PC-9 (cell line): ENCODE measurements around the gene TRPV2. TPM values are rescaled to one million over a fixed set of nuclear protein-coding genes. Genes with fewer than 3 reads are reported as not detected.

Experiments
- BruUV-seq: library from RNA; stranded (reverse); fragments of 400-500 nt; replicated peaks from 2 replicates; lab custom pipeline; 2021; lab: Mats Ljungman, UMichigan
- CTCF ChIA-PET: fragments of 300-600 bp; sonication (Branson Sonifier 250); formaldehyde crosslinking; loops from one replicate; lab custom pipeline; 2022; ENCODE audit warnings: antibody characterized with exemption; lab: Charles Lee
- POLR2A ChIA-PET: fragments of 300-600 bp; sonication (Branson Sonifier 250); formaldehyde crosslinking; loops from one replicate; lab custom pipeline; 2022; ENCODE audit warnings: antibody characterized with exemption; ENCODE audit not compliant: unreplicated experiment; lab: Charles Lee
- DNase-seq, 2 experiments: peaks; one replicate each; pipeline versions ENCODE4 v3.0.0 to v3.0.0-alpha.2; 2015 to 2022; ENCODE audit warnings: mixed read lengths in 1 of 2
- H2AFZ ChIP-seq: fragments of 200-600 bp; sonication (generic); 2 replicates; pipeline ENCODE4 v1.8.1; 2017; ENCODE audit warnings: antibody characterized with exemption
- H3F3A ChIP-seq: fragments of 200-600 bp; sonication (generic); 2 replicates; pipeline ENCODE4 v1.8.1; 2017; ENCODE audit warnings: antibody characterized with exemption, mild to moderate bottlenecking, low read depth; ENCODE audit not compliant: insufficient read depth
- H3K27ac ChIP-seq: fragments of 200-600 bp; sonication (generic); 2 replicates; pipeline ENCODE4 v1.6.1; 2016; ENCODE audit warnings: mixed run types
- H3K27me3 ChIP-seq: fragments of 200-600 bp; sonication (generic); 2 replicates; pipeline ENCODE4 v1.6.1; 2016; ENCODE audit warnings: low read depth, mixed run types; ENCODE audit not compliant: insufficient read depth
- H3K36me3 ChIP-seq: fragments of 200-600 bp; sonication (generic); 2 replicates; pipeline ENCODE4 v1.6.1; 2016; ENCODE audit warnings: low read depth, mixed run types
- H3K4me1 ChIP-seq: fragments of 200-600 bp; sonication (generic); replicated peaks from 2 replicates; pipeline ENCODE4 v1.6.1; 2016; ENCODE audit warnings: mixed run types; ENCODE audit not compliant: insufficient read depth
- H3K4me2 ChIP-seq: fragments of 200-600 bp; sonication (generic); 2 replicates; pipeline ENCODE4 v1.6.1; 2017; ENCODE audit warnings: mixed run types
- H3K4me3 ChIP-seq: fragments of 200-600 bp; sonication (generic); 2 replicates; pipeline ENCODE4 v1.6.1; 2016; ENCODE audit warnings: mixed run types
- H3K79me2 ChIP-seq: fragments of 200-600 bp; sonication (generic); 2 replicates; pipeline ENCODE4 v1.6.1; 2017; ENCODE audit warnings: low read depth, mixed run types
- H3K9me2 ChIP-seq: fragments of 200-600 bp; sonication (generic); 2 replicates; pipeline ENCODE4 v1.8.1; 2017; ENCODE audit warnings: mild to moderate bottlenecking; ENCODE audit not compliant: insufficient read depth
- H3K9me3 ChIP-seq: fragments of 200-600 bp; sonication (generic); 2 replicates; pipeline ENCODE4 v1.8.1; 2016; ENCODE audit warnings: low read depth; ENCODE audit not compliant: insufficient read depth
- H4K20me1 ChIP-seq: fragments of 200-600 bp; sonication (generic); 2 replicates; pipeline ENCODE4 v1.8.1; 2017; ENCODE audit not compliant: insufficient read depth
- EZH2 ChIP-seq: fragments of 200-600 bp; sonication (generic); IDR thresholded peaks from 2 replicates; pipeline ENCODE4 v1.8.0; 2017; ENCODE audit warnings: antibody characterized with exemption, low read depth
- intact Hi-C: fragments of 100-400 bp; cut with micrococcal nuclease; formaldehyde crosslinking; loops from one replicate; pipeline ENCODE4 v1.10.0; 2022; ENCODE audit not compliant: unreplicated experiment
- total RNA-seq: library from RNA; stranded (reverse); gene quantifications from 2 replicates; pipeline ENCODE4 v1.2.3, GENCODE V29; 2021
- TF ChIP-seq, protein P1 (sequence below): fragments of 200-600 bp; sonication (generic); conservative IDR thresholded peaks from 2 replicates; pipeline ENCODE4 v1.6.1; 2017; ENCODE audit warnings: mixed run types, antibody characterized with exemption, mild to moderate bottlenecking, moderate library complexity

The TRPV2 gene
- total RNA-seq, 1 experiment from 2014 or later, result 5.3 TPM

- no peaks in the 10 kb centered on the region for H3K9me3 ChIP-seq
- H2AFZ ChIP-seq, result no peak overlapping the region
- H3K27ac ChIP-seq, result no peak overlapping the region
- H3K4me2 ChIP-seq, result no peak overlapping the region
- no peak overlapping the region for H3K4me3 ChIP-seq
- no peak for DNase-seq
- H3K79me2 ChIP-seq, result no peaks in the 10 kb centered on the region
- no peaks in the 10 kb centered on the region for H3F3A ChIP-seq
- BruUV-seq, result no TSS peak
- no peaks in the 10 kb centered on the region for H3K4me1 ChIP-seq
- no peaks in the 10 kb centered on the region for H3K9me2 ChIP-seq
- intact Hi-C loops, result no loop called here
- H4K20me1 ChIP-seq, result no peaks in the 10 kb centered on the region
- H3K36me3 ChIP-seq, result no peaks in the 10 kb centered on the region
- TF ChIP-seq, protein P1, sequence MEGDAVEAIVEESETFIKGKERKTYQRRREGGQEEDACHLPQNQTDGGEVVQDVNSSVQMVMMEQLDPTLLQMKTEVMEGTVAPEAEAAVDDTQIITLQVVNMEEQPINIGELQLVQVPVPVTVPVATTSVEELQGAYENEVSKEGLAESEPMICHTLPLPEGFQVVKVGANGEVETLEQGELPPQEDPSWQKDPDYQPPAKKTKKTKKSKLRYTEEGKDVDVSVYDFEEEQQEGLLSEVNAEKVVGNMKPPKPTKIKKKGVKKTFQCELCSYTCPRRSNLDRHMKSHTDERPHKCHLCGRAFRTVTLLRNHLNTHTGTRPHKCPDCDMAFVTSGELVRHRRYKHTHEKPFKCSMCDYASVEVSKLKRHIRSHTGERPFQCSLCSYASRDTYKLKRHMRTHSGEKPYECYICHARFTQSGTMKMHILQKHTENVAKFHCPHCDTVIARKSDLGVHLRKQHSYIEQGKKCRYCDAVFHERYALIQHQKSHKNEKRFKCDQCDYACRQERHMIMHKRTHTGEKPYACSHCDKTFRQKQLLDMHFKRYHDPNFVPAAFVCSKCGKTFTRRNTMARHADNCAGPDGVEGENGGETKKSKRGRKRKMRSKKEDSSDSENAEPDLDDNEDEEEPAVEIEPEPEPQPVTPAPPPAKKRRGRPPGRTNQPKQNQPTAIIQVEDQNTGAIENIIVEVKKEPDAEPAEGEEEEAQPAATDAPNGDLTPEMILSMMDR, result no peak
- no peak for TF ChIP-seq EZH2
- H3K27me3 ChIP-seq, result no peaks in the 10 kb centered on the region
- CTCF ChIA-PET, result no interaction called here
- POLR2A ChIA-PET, result interaction anchor here (0.5 kb wide), 1 partner anchor 30 kb away, joined by 3 read pairs; no protein-coding TSS in a partner anchor
Measured at GRCh38 chr17:16475179-16475704, 59.9 kb downstream of the TRPV2 start.

DNA sequence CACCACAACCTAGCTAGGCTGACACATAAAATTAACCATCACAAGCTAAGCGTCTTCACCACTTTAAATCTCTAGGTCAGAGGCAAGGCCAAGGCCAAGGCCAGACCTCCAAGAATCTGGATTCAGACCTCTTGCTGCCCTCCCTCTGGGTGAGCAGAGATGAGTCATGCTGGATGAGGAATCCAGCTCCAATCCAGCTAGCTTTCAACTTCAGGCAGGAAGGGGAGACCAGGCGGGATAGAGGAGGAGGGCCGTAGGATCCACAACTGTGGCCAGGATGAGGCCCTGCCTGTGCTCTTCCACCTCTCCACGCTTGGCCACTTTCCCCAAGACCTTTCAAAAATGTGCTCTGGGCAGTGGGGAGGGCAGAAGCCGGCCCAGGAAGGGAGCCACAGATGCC lies 61.9 kb downstream of the TRPV2 start:
- DNase-seq, result peak in 1 of 2 experiments; percentile 67
- Histone ChIP-seq H3K27ac (no peak overlapping the region), H4K20me1 (no peaks in the 10 kb centered on the region), H3K36me3 (no peaks in the 10 kb centered on the region), H3K4me3 (no peak overlapping the region), H3K9me2 (no peaks in the 10 kb centered on the region), H3K9me3 (no peaks in the 10 kb centered on the region), H3K4me1 (no peaks in the 10 kb centered on the region), H2AFZ (no peak overlapping the region), H3K27me3 (no peaks in the 10 kb centered on the region), H3K79me2 (no peaks in the 10 kb centered on the region), H3F3A (no peaks in the 10 kb centered on the region), H3K4me2 (no peak overlapping the region)
- POLR2A ChIA-PET, result interaction anchor here (0.6 to 1.2 kb wide), 4 partner anchors 39 to 818 kb away, joined by 3 to 9 read pairs (median 4); no protein-coding TSS in a partner anchor
- intact Hi-C loops, result no loop called here
- TF ChIP-seq EZH2, result no peak
- TF ChIP-seq, protein P1, result no peak
- CTCF ChIA-PET, result interaction anchor here (1.1 kb wide), 1 partner anchor 24 kb away, joined by 3 read pairs; no protein-coding TSS in a partner anchor
- TSS peak; percentile 75 for BruUV-seq

- H3K9me2 ChIP-seq, result no peaks in the 10 kb centered on the region
- no peak overlapping the region for H2AFZ ChIP-seq
- TF ChIP-seq EZH2, result no peak
- TF ChIP-seq, protein P1, result no peak
- no peaks in the 10 kb centered on the region for H3K4me1 ChIP-seq
- H4K20me1 ChIP-seq, result no peaks in the 10 kb centered on the region
- no peaks in the 10 kb centered on the region for H3F3A ChIP-seq
- no peaks in the 10 kb centered on the region for H3K9me3 ChIP-seq
- DNase-seq, result peak in 1 of 2 experiments; percentile 59
- H3K27ac ChIP-seq, result no peak overlapping the region
- no peak overlapping the region for H3K4me3 ChIP-seq
- CTCF ChIA-PET, result interaction anchor here (1.1 kb wide), 1 partner anchor 24 kb away, joined by 3 read pairs; no protein-coding TSS in a partner anchor
- POLR2A ChIA-PET, result interaction anchor here (0.6 to 1.2 kb wide), 2 partner anchors 39 to 93 kb away, joined by 6 to 9 read pairs; no protein-coding TSS in a partner anchor
- no peaks in the 10 kb centered on the region for H3K36me3 ChIP-seq
- BruUV-seq, result TSS peak; percentile 59
- intact Hi-C loops, result no loop called here
- no peaks in the 10 kb centered on the region for H3K27me3 ChIP-seq
- H3K79me2 ChIP-seq, result no peaks in the 10 kb centered on the region
- H3K4me2 ChIP-seq, result no peak overlapping the region
Measured at GRCh38 chr17:16477666-16478065, 62.3 kb downstream of the TRPV2 start.
